Measurements from ENCODE around the gene AGBL2.
"Not testable (repeated sequence)": the region's sequence is repeated elsewhere in the genome, so short reads cannot be mapped to it uniquely, and the experiment has no call there.

Gene AGBL2, protein sequence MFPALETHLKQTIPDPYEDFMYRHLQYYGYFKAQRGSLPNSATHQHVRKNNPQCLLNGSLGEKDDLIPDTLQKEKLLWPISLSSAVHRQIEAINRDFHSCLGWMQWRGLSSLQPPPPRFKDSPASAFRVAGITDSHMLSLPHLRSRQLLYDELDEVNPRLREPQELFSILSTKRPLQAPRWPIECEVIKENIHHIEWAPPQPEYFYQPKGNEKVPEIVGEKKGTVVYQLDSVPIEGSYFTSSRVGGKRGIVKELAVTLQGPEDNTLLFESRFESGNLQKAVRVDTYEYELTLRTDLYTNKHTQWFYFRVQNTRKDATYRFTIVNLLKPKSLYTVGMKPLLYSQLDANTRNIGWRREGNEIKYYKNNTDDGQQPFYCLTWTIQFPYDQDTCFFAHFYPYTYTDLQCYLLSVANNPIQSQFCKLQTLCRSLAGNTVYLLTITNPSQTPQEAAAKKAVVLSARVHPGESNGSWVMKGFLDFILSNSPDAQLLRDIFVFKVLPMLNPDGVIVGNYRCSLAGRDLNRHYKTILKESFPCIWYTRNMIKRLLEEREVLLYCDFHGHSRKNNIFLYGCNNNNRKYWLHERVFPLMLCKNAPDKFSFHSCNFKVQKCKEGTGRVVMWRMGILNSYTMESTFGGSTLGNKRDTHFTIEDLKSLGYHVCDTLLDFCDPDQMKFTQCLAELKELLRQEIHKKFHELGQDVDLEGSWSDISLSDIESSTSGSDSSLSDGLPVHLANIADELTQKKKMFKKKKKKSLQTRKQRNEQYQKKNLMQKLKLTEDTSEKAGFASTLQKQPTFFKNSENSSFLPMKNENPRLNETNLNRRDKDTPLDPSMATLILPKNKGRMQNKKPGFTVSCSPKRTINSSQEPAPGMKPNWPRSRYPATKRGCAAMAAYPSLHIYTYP

DNA sequence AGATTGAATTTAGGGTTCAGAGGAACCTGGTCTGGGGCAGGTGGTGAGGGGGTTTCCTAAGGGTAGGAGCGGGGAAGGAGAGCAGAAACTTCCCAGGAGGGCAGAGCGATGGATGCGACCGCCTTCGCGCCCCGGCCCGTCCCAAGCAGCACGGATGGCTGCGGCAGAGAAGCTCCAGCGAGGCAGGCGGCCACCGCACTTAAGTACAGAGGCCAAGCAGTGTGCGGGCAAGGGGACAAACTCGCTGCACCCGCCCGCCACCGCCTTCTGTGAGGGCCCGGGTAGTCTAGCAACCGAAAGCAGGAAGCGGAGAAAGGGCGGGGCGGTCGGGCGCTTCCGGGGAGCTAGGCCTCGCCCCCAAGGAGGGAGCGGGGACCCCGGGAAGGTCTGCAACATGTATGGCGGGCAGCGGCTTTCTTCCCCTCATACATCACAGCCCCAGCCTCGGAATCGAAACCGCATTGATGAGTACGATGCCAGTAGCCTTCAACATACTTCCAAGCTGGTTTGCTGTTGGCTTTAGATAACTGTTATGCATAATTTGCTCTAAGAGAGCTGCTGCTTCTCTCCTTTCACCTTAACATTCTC, at the start of gene AGBL2:
Gene AGBL2 (minus strand): TSS at position 288 of the 588 bp plus-strand sequence. CDS start 719 bp downstream, outside the sequence.
- CTCF ChIA-PET = interaction anchor here (0.6 kb wide), 1 partner anchor 28 kb away, joined by 3 read pairs; no protein-coding TSS in a partner anchor

DNA sequence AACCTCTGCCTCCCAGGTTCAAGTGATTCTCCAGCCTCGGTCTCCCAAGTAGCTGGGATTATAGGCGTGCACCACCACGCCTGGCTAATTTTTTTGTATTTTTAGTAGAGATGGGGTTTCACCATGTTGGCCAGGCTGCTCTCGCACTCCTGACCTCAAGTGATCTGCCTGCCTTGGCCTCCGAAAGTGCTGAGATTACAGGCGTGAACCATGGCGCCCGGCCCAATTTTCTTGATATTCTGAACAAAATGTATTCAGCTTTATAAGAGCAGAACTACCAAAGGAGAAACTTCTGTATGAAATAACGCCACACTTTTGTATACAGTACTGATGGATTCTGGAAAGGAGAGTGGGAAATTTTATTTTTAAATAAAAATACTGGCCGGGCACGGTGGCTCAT, 44.1 kb upstream of the AGBL2 start:
- POLR2A ChIA-PET (ENCODE audit: low non-redundant PET); H3K27ac ChIP-seq; CTCF ChIA-PET: not testable (repeated sequence)

More for the DNA sequence above, at the start of gene AGBL2:
- POLR2A ChIA-PET (ENCODE audit: low non-redundant PET) = interaction anchor here (0.8 kb wide), 1 partner anchor 95 kb away, joined by 4 read pairs; no protein-coding TSS in a partner anchor
- TF ChIP-seq, protein P1, sequence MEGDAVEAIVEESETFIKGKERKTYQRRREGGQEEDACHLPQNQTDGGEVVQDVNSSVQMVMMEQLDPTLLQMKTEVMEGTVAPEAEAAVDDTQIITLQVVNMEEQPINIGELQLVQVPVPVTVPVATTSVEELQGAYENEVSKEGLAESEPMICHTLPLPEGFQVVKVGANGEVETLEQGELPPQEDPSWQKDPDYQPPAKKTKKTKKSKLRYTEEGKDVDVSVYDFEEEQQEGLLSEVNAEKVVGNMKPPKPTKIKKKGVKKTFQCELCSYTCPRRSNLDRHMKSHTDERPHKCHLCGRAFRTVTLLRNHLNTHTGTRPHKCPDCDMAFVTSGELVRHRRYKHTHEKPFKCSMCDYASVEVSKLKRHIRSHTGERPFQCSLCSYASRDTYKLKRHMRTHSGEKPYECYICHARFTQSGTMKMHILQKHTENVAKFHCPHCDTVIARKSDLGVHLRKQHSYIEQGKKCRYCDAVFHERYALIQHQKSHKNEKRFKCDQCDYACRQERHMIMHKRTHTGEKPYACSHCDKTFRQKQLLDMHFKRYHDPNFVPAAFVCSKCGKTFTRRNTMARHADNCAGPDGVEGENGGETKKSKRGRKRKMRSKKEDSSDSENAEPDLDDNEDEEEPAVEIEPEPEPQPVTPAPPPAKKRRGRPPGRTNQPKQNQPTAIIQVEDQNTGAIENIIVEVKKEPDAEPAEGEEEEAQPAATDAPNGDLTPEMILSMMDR (conservative IDR thresholded peaks at IDR 0.05; ENCODE audit: low read depth) = no peak
- peak; percentile 75 for DNase-seq (ENCODE audit: low spot score)
- H3K27ac ChIP-seq = peak within 1 kb of the TSS; percentile 81

DNA sequence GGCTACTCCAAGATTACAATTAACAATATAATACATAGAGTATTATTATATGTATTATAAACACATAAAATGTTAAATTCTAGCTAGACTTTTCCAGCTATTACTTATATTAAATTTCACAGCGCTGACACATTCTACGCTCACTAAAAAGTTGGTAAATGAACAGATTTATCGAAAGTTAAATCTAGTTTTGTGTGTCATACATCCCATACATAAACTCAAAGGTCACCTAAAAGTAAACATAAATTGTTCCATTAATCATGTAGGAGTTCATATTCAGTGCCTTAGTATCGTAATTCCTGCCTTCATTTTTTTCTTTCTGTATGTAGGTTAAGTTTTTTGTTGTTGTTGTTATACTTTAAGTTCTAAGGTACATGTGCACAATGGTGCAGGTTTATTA, 41.0 kb upstream of the AGBL2 start:
- CTCF ChIA-PET = no interaction called here
- POLR2A ChIA-PET (ENCODE audit: low non-redundant PET) = no interaction called here

More for the DNA sequence above, 44.1 kb upstream of the AGBL2 start:
- DNase-seq (ENCODE audit: low spot score) = not testable (repeated sequence)

DNA sequence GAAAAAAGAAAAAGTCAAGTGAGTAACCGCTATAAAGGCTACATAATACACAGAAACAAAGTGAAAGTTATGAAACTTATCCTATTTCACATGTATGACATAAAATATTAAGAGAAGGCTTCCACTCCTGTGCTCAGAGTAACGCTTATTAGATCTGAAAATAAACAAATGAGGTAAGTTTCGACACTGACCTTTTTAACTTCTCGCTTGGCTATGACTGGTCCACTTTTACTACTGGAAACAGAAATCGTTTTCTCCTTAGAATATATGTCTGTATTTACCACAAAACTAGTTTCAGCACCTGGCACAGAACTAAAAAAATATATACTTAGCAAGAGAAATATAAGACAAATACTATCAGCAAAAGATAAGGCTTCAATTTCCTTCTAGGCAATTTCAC, 35.6 kb upstream of the AGBL2 start:
- POLR2A ChIA-PET (ENCODE audit: low non-redundant PET) = no interaction called here
- CTCF ChIA-PET = no interaction called here
- no peak for DNase-seq (ENCODE audit: low spot score)
- TF ChIP-seq, protein P1 (conservative IDR thresholded peaks at IDR 0.05; ENCODE audit: low read depth) = no peak
- H3K27ac ChIP-seq = no peak overlapping the region

More for the DNA sequence above, 41.0 kb upstream of the AGBL2 start:
- no peak overlapping the region for H3K27ac ChIP-seq
- DNase-seq (ENCODE audit: low spot score) = no peak
- TF ChIP-seq, protein P1 (conservative IDR thresholded peaks at IDR 0.05; ENCODE audit: low read depth) = no peak

DNA sequence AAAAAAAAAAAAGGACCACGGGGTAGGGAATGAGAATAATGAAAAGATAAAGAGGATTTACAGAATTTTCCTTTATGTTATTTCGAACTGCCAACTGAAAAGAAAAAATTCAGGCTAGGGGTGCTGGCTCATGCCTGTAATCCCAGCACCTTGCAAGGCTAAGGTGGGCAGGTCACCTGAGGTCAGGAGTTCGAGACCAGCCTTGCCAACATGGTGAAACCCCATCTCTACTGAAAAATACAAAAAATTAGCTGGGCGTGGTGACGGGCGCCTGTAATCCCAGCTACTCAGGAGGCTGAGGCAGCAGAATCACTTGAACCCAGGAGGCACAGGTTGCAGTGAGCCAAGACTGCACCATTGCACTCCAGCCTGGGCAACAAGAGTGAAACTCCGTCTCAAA, 27.3 kb upstream of the AGBL2 start:
- not testable (repeated sequence) for DNase-seq (ENCODE audit: low spot score); H3K27ac ChIP-seq
- ChIA-PET CTCF (interaction anchor here (0.6 to 0.7 kb wide), 4 partner anchors 13 to 974 kb away, joined by 3 to 7 read pairs (median 4); no protein-coding TSS in a partner anchor), POLR2A (ENCODE audit: low non-redundant PET) (interaction anchor here (0.6 kb wide), 1 partner anchor 16 kb away, joined by 3 read pairs; no protein-coding TSS in a partner anchor)

DNA sequence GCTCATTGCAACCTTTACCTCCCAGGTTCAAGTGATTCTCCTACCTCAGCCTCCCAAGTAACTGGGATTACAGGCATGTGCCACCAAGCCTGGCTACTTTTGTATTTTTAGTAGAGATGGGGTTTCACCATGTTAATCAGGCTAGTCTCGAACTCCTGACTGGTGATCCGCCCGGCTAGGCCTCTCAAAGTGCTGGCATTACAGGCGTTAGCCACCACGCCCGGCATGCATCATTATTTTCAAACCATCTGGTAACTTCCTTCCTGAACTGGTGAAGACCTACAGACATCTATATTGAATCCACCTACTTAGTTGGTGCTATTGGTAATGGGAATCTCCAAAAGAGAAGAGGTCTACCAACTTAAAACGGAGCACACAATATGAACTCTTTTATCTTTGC, 22.6 kb upstream of the AGBL2 start:
- CTCF ChIA-PET; POLR2A ChIA-PET (ENCODE audit: low non-redundant PET); DNase-seq (ENCODE audit: low spot score): not testable (repeated sequence)
- H3K27ac ChIP-seq = peak overlapping the region; percentile 25; the same call in 1 of the 2 replicates

DNA sequence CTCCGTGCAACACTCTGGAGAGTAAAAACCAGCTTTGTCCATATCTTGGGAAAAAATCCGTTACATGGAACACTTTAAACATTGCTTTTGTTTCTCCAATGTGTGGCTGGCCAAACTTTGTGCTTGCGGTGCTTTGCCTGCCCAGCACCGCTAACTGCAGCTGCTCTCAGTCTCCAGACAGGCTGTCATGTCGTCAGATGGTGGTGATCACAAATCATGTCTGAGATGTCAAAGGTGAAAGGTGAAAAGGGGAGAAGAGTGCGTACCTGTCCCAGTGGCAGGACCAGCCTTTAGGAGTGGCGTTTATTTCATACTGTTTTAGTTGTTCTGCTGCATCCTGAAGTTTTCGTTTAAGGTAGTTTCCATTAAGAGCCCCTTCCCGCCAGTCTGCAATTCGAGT, 17.1 kb upstream of the AGBL2 start:
- no peak for DNase-seq (ENCODE audit: low spot score)
- TF ChIP-seq, protein P1 (conservative IDR thresholded peaks at IDR 0.05; ENCODE audit: low read depth) = no peak
- CTCF ChIA-PET = no interaction called here
- H3K27ac ChIP-seq = no peak overlapping the region
- POLR2A ChIA-PET (ENCODE audit: low non-redundant PET) = no interaction called here
